SK-N-SH (cell line): ENCODE results near the gene AIMP1. TPM values are rescaled to one million over a fixed set of nuclear protein-coding genes. Genes with fewer than 3 reads are reported as not detected.

Source experiments
- CTCF ChIA-PET: fragments of 300-600, 350-600 bp; formaldehyde crosslinking; extraction: SDS; loops from one replicate; lab custom pipeline; 2021; lab: Yijun Ruan, JAX
- POLR2A ChIA-PET: fragments of 350-600 bp; sonication (Branson Sonifier 250); formaldehyde crosslinking; extraction: SDS; loops from one replicate; lab custom pipeline; 2020; ENCODE audit warnings: antibody characterized with exemption, inconsistent platforms; lab: Yijun Ruan, JAX
- DNase-seq: peaks from one replicate; pipeline ENCODE4 v3.0.0; 2012
- H2AFZ ChIP-seq: fragments of 200-600 bp; sonication (generic); 2 replicates; pipeline ENCODE4 v1.8.1; 2016; ENCODE audit warnings: antibody characterized with exemption, mild to moderate bottlenecking, low read depth
- H3F3A ChIP-seq: fragments of 200-600 bp; sonication (generic); replicated peaks from 2 replicates; pipeline ENCODE3; 2016; ENCODE audit warnings: antibody characterized with exemption, mild to moderate bottlenecking; ENCODE audit not compliant: insufficient read depth
- H3K27ac ChIP-seq, 2 experiments: fragments of 200-500 bp in 1 of 2; fragments of 200-600 bp in 1 of 2; sonication (Bioruptor generic) in 1 of 2; sonication (generic), shearing (Covaris generic) in 1 of 2; 2 replicates each; pipeline versions ENCODE4 v1.5.1 to v1.6.1; 2014 to 2016; ENCODE audit warnings: low read depth in 2 of 2, inconsistent platforms in 1 of 2, low read length in 1 of 2, mild to moderate bottlenecking in 1 of 2, mixed read lengths in 1 of 2
- H3K27me3 ChIP-seq: fragments of 200-600 bp; sonication (generic), shearing (Covaris generic); 2 replicates; pipeline ENCODE4 v1.6.1; 2016; ENCODE audit warnings: mixed run types; ENCODE audit not compliant: insufficient read depth
- H3K36me3 ChIP-seq, 2 experiments: fragments of 200-500 bp in 1 of 2; fragments of 200-600 bp in 1 of 2; sonication (Bioruptor generic) in 1 of 2; sonication (generic) in 1 of 2; replicated peaks in 1 of 2; 2 replicates each; pipeline versions ENCODE3 to v1.5.1; 2014 to 2016; ENCODE audit warnings: low read length in 1 of 2, mild to moderate bottlenecking in 1 of 2; ENCODE audit not compliant: insufficient read depth in 2 of 2, control insufficient read depth in 1 of 2
- H3K4me1 ChIP-seq, 2 experiments: fragments of 200-500 bp in 1 of 2; fragments of 200-600 bp in 1 of 2; sonication (Bioruptor generic) in 1 of 2; sonication (generic), shearing (Covaris generic) in 1 of 2; 2 replicates each; pipeline versions ENCODE4 v1.5.1 to v1.6.1; 2014 to 2016; ENCODE audit warnings: low read depth in 1 of 2, low read length in 1 of 2, mixed run types in 1 of 2; ENCODE audit not compliant: insufficient read depth in 2 of 2, control insufficient read depth in 1 of 2
- H3K4me2 ChIP-seq: fragments of 200-600 bp; sonication (generic), shearing (Covaris generic); 2 replicates; pipeline ENCODE4 v1.6.1; 2017; ENCODE audit warnings: mixed run types
- H3K4me3 ChIP-seq, 2 experiments: fragments of 200-500 bp in 1 of 2; fragments of 200-600 bp in 1 of 2; sonication (Bioruptor generic) in 1 of 2; sonication (generic), shearing (Covaris generic) in 1 of 2; 2 replicates each; pipeline versions ENCODE4 v1.5.1 to v1.8.1; 2014 to 2016; ENCODE audit warnings: low read depth in 2 of 2, inconsistent platforms in 1 of 2, low read length in 1 of 2, mild to moderate bottlenecking in 1 of 2, mixed read lengths in 1 of 2, moderate library complexity in 1 of 2
- H3K79me2 ChIP-seq: fragments of 200-600 bp; sonication (generic); 2 replicates; pipeline ENCODE4 v1.8.1; 2017; ENCODE audit warnings: mild to moderate bottlenecking; ENCODE audit not compliant: insufficient read depth
- H3K9ac ChIP-seq: fragments of 200-600 bp; sonication (generic); 2 replicates; pipeline ENCODE4 v1.6.1; 2017; ENCODE audit warnings: mixed run types
- H3K9me2 ChIP-seq: fragments of 200-600 bp; sonication (generic); 2 replicates; pipeline ENCODE4 v1.6.1; 2017; ENCODE audit warnings: mixed run types
- H3K9me3 ChIP-seq: fragments of 200-600 bp; sonication (generic); 2 replicates; pipeline ENCODE4 v1.6.1; 2017; ENCODE audit warnings: mixed run types, mild to moderate bottlenecking, moderate library complexity
- H4K20me1 ChIP-seq: fragments of 200-600 bp; sonication (generic); 2 replicates; pipeline ENCODE4 v1.6.1; 2017; ENCODE audit warnings: mild to moderate bottlenecking, mixed run types; ENCODE audit not compliant: insufficient read depth
- FOSL2 ChIP-seq: IDR thresholded peaks from 2 replicates; pipeline ENCODE4 v1.4.0; 2012; ENCODE audit warnings: low read depth, mild to moderate bottlenecking, moderate library complexity, borderline replicate concordance
- FOXM1 ChIP-seq: IDR thresholded peaks from 2 replicates; pipeline ENCODE4 v1.4.0; 2012; ENCODE audit warnings: low read depth, mild to moderate bottlenecking
- MAX ChIP-seq: IDR thresholded peaks from 2 replicates; pipeline ENCODE4 v1.4.0; 2012; ENCODE audit warnings: low read depth
- MEF2A ChIP-seq: IDR thresholded peaks from 2 replicates; pipeline ENCODE4 v1.4.0; 2012; ENCODE audit warnings: low read depth, borderline replicate concordance
- MXI1 ChIP-seq: IDR thresholded peaks from 2 replicates; pipeline ENCODE4 v1.6.1; 2012; ENCODE audit warnings: mild to moderate bottlenecking, low read depth, low read length, improper control_type of control experiment
- POLR2AphosphoS5 ChIP-seq: IDR thresholded peaks from 2 replicates; pipeline ENCODE4 v1.6.1; 2012; ENCODE audit warnings: low read depth, low read length
- RCOR1 ChIP-seq: fragments of 150-350 bp; IDR thresholded peaks from 2 replicates; pipeline ENCODE4 v1.6.1; 2017; ENCODE audit warnings: antibody characterized with exemption, low read length
- YY1 ChIP-seq: IDR thresholded peaks from 2 replicates; pipeline ENCODE4 v1.4.0; 2012; ENCODE audit warnings: low read depth, mild to moderate bottlenecking
- ZBTB33 ChIP-seq: IDR thresholded peaks from 2 replicates; pipeline ENCODE4 v1.4.0; 2012; ENCODE audit warnings: low read depth, borderline replicate concordance
- WGBS: methylation state at CpG from one replicate; pipeline ENCODE4 v1.1.6; 2017; ENCODE audit warnings: low lambda C conversion rate; 5-methylcytosine and 5-hydroxymethylcytosine counted together
- polyA plus RNA-seq, 3 experiments: library from polyadenylated mRNA; depleted of rRNA; stranded (reverse); fragments of >200 nt; gene quantifications; 2 replicates each; pipeline ENCODE4 v1.2.3, GENCODE V29; 2012
- TF ChIP-seq, protein P1 (sequence below): fragments of 150-350 bp; IDR thresholded peaks from 2 replicates; pipeline ENCODE4 v1.6.1; 2017; ENCODE audit warnings: antibody characterized with exemption, low read length, low read depth, borderline replicate concordance
- TF ChIP-seq, protein P2 (sequence below): fragments of 200-600 bp; sonication (generic); IDR thresholded peaks from 2 replicates; pipeline ENCODE4 v1.6.1; 2017; ENCODE audit warnings: antibody characterized with exemption, mild to moderate bottlenecking, moderate library complexity

Gene AIMP1
- polyA plus RNA-seq, 1 of the 3 experiments (the other 2 are of a cell fraction), result 14.0 TPM

- Histone ChIP-seq H4K20me1 (no peaks in the 10 kb centered on the region), H3F3A (peaks cover 8% of the 10 kb centered on the region), H2AFZ (no peak overlapping the region), H3K79me2 (peaks cover 10% of the 10 kb centered on the region; the same call in 1 of the 2 replicates), H3K9me2 (no peaks in the 10 kb centered on the region), H3K27ac (peak overlapping the region in 1 of 2 experiments; percentile 43; a peak in 1 of 4 replicates), H3K4me3 (no peak overlapping the region), H3K4me1 (peaks cover 0 to 8% of the 10 kb centered on the region in 2 experiments; a peak in 3 of 4 replicates), H3K36me3 (peaks cover 35 to 41% of the 10 kb centered on the region in 2 experiments), H3K4me2 (no peak overlapping the region), H3K9ac (no peak overlapping the region), H3K27me3 (no peaks in the 10 kb centered on the region), H3K9me3 (no peaks in the 10 kb centered on the region)
- no peak for TF ChIP-seq FOXM1
- no peak for TF ChIP-seq FOSL2
- TF ChIP-seq ZBTB33, result no peak
- TF ChIP-seq POLR2AphosphoS5, result no peak
- TF ChIP-seq MXI1, result no peak
- no peak for TF ChIP-seq MEF2A
- no peak for TF ChIP-seq MAX
- TF ChIP-seq, protein P1, sequence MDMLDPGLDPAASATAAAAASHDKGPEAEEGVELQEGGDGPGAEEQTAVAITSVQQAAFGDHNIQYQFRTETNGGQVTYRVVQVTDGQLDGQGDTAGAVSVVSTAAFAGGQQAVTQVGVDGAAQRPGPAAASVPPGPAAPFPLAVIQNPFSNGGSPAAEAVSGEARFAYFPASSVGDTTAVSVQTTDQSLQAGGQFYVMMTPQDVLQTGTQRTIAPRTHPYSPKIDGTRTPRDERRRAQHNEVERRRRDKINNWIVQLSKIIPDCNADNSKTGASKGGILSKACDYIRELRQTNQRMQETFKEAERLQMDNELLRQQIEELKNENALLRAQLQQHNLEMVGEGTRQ, result no peak
- TF ChIP-seq RCOR1, result no peak
- TF ChIP-seq YY1, result no peak
- TF ChIP-seq, protein P2, sequence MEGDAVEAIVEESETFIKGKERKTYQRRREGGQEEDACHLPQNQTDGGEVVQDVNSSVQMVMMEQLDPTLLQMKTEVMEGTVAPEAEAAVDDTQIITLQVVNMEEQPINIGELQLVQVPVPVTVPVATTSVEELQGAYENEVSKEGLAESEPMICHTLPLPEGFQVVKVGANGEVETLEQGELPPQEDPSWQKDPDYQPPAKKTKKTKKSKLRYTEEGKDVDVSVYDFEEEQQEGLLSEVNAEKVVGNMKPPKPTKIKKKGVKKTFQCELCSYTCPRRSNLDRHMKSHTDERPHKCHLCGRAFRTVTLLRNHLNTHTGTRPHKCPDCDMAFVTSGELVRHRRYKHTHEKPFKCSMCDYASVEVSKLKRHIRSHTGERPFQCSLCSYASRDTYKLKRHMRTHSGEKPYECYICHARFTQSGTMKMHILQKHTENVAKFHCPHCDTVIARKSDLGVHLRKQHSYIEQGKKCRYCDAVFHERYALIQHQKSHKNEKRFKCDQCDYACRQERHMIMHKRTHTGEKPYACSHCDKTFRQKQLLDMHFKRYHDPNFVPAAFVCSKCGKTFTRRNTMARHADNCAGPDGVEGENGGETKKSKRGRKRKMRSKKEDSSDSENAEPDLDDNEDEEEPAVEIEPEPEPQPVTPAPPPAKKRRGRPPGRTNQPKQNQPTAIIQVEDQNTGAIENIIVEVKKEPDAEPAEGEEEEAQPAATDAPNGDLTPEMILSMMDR, result no peak
- ChIA-PET POLR2A (interaction anchor here (0.6 kb wide), 1 partner anchor 10 kb away, joined by 4 read pairs; no protein-coding TSS in a partner anchor), CTCF (interaction anchor here (0.8 to 1.1 kb wide), 2 partner anchors 10 to 25 kb away, joined by 3 read pairs; no protein-coding TSS in a partner anchor)
- 94% methylated on average over 3 of the region's 3 CpGs for WGBS
- DNase-seq, result no peak
Measured at GRCh38 chr4:106303548-106304281, 12.6 kb upstream of the AIMP1 start.
